Hepatocyte (in vitro differentiated cells): Measurements from ENCODE around the gene SEPTIN5. TPM values are rescaled to one million over a fixed set of nuclear protein-coding genes. Genes with fewer than 3 reads are reported as not detected.
A peak's percentile ranks its signal among the peaks of the same experiment; 100 is the strongest.

ENCODE experiments used
- DNase-seq: peaks from one replicate; pipeline ENCODE4 v3.0.0-alpha.2; 2016; ENCODE audit warnings: low spot score
- H2AFZ ChIP-seq: fragments of 200-600 bp; sonication (generic); 2 replicates; pipeline ENCODE4 v1.6.0; 2016; ENCODE audit warnings: antibody characterized with exemption, mild to moderate bottlenecking
- H3K27ac ChIP-seq: fragments of 200-600 bp; sonication (generic); 2 replicates; pipeline ENCODE4 v1.5.1; 2016; ENCODE audit warnings: mild to moderate bottlenecking
- H3K27me3 ChIP-seq: fragments of 200-600 bp; sonication (generic); 2 replicates; pipeline ENCODE4 v1.6.1; 2016
- H3K36me3 ChIP-seq: fragments of 200-600 bp; sonication (generic); replicated peaks from 2 replicates; pipeline ENCODE4 v1.5.1; 2016; ENCODE audit warnings: low read depth; ENCODE audit not compliant: insufficient read depth
- H3K4me1 ChIP-seq: fragments of 200-600 bp; sonication (generic); 2 replicates; pipeline ENCODE4 v1.5.1; 2016; ENCODE audit warnings: mild to moderate bottlenecking, moderate library complexity; ENCODE audit not compliant: insufficient read depth
- H3K4me2 ChIP-seq: fragments of 200-600 bp; sonication (generic); 2 replicates; pipeline ENCODE4 v1.6.0; 2016
- H3K4me3 ChIP-seq: fragments of 200-600 bp; sonication (generic); 2 replicates; pipeline ENCODE4 v1.5.1; 2016; ENCODE audit warnings: mild to moderate bottlenecking
- H3K79me2 ChIP-seq: fragments of 200-600 bp; sonication (generic); 2 replicates; pipeline ENCODE4 v1.6.0; 2017; ENCODE audit warnings: mild to moderate bottlenecking
- H3K9me2 ChIP-seq: fragments of 200-600 bp; sonication (generic); replicated peaks from 2 replicates; pipeline ENCODE4 v1.6.0; 2017; ENCODE audit warnings: mild to moderate bottlenecking; ENCODE audit not compliant: insufficient read depth
- H3K9me3 ChIP-seq: fragments of 200-600 bp; sonication (generic); 2 replicates; pipeline ENCODE4 v1.5.1; 2016; ENCODE audit warnings: low read depth, mild to moderate bottlenecking
- H4K20me1 ChIP-seq: fragments of 200-600 bp; sonication (generic); 2 replicates; pipeline ENCODE4 v1.6.0; 2016; ENCODE audit warnings: mild to moderate bottlenecking; ENCODE audit not compliant: insufficient read depth, poor library complexity, severe bottlenecking
- CTCF ChIP-seq: fragments of 200-600 bp; sonication (generic); IDR thresholded peaks from 2 replicates; pipeline ENCODE4 v1.5.1; 2016; ENCODE audit warnings: antibody characterized with exemption, mild to moderate bottlenecking; ENCODE audit not compliant: poor library complexity
- EZH2 ChIP-seq: fragments of 200-600 bp; sonication (generic); IDR thresholded peaks from 2 replicates; pipeline ENCODE4 v1.6.1; 2016; ENCODE audit warnings: antibody characterized with exemption, mild to moderate bottlenecking, borderline replicate concordance
- EZH2phosphoT487 ChIP-seq: fragments of 200-600 bp; sonication (generic); IDR thresholded peaks from one replicate; pipeline ENCODE4 v1.6.1; 2018; ENCODE audit warnings: antibody characterized with exemption, mild to moderate bottlenecking, low read depth, moderate library complexity; ENCODE audit not compliant: unreplicated experiment, severe bottlenecking
- WGBS: methylation state at CpG from one replicate; pipeline ENCODE4 v1.1.6; 2016; ENCODE audit warnings: low lambda C conversion rate; ENCODE audit errors: missing lambda C conversion rate; 5-methylcytosine and 5-hydroxymethylcytosine counted together
- polyA plus RNA-seq: library from polyadenylated mRNA; unstranded; fragments of >200 nt; fragmentation: Nextera tagmentation; extraction: Ambion mirVana; gene quantifications from 2 replicates; pipeline ENCODE4 v1.2.1, GENCODE V29; 2016
- total RNA-seq: library from RNA; depleted of rRNA; stranded (reverse); fragments of >200 nt; gene quantifications from 2 replicates; pipeline ENCODE4 v1.2.3, GENCODE V29; 2014

The SEPTIN5 gene
- total and polyA plus RNA-seq, 2 experiments from 2014 or later: 9.4 to 10.0 TPM

- H3K9me2 ChIP-seq: no peaks in the 10 kb centered on the region
- peaks cover 2% of the 10 kb centered on the region for H3K27me3 ChIP-seq
- no peak overlapping the region for H2AFZ ChIP-seq
- WGBS: 42% methylated on average over 14 of the region's 14 CpGs
- H3K79me2 ChIP-seq: no peaks in the 10 kb centered on the region
- H3K27ac ChIP-seq: no peak overlapping the region
- no peaks in the 10 kb centered on the region for H3K36me3 ChIP-seq
- no peaks in the 10 kb centered on the region for H3K4me1 ChIP-seq
- no peak overlapping the region for H3K4me3 ChIP-seq
- H4K20me1 ChIP-seq: no peaks in the 10 kb centered on the region
- no peak overlapping the region for H3K4me2 ChIP-seq
- no peak for DNase-seq
- TF ChIP-seq CTCF (peak; percentile 72), EZH2 (no peak), EZH2phosphoT487 (no peak)
- no peaks in the 10 kb centered on the region for H3K9me3 ChIP-seq
Measured at GRCh38 chr22:19679522-19680101, 34.7 kb upstream of the SEPTIN5 start.

- peaks cover 2% of the 10 kb centered on the region for H3K27me3 ChIP-seq
- DNase-seq: no peak
- H3K9me3 ChIP-seq: no peaks in the 10 kb centered on the region
- H3K36me3 ChIP-seq: no peaks in the 10 kb centered on the region
- H2AFZ ChIP-seq: no peak overlapping the region
- H4K20me1 ChIP-seq: no peaks in the 10 kb centered on the region
- no peaks in the 10 kb centered on the region for H3K9me2 ChIP-seq
- 93% methylated on average over 16 of the region's 16 CpGs for WGBS
- H3K4me2 ChIP-seq: no peak overlapping the region
- no peak overlapping the region for H3K4me3 ChIP-seq
- no peaks in the 10 kb centered on the region for H3K4me1 ChIP-seq
- no peaks in the 10 kb centered on the region for H3K79me2 ChIP-seq
- TF ChIP-seq EZH2 (no peak), CTCF (no peak), EZH2phosphoT487 (no peak)
- H3K27ac ChIP-seq: no peak overlapping the region
Measured at GRCh38 chr22:19680287-19680881, 33.9 kb upstream of the SEPTIN5 start.

- Histone ChIP-seq H3K4me2 (no peak overlapping the region), H2AFZ (no peak overlapping the region), H3K9me3 (no peaks in the 10 kb centered on the region), H3K4me1 (no peaks in the 10 kb centered on the region), H3K9me2 (no peaks in the 10 kb centered on the region), H3K4me3 (no peak overlapping the region), H3K27me3 (peaks cover 2% of the 10 kb centered on the region), H3K79me2 (no peaks in the 10 kb centered on the region), H4K20me1 (no peaks in the 10 kb centered on the region), H3K27ac (no peak overlapping the region), H3K36me3 (no peaks in the 10 kb centered on the region)
- DNase-seq: no peak
- 92% methylated on average over 11 of the region's 11 CpGs for WGBS
- TF ChIP-seq CTCF (no peak), EZH2phosphoT487 (no peak), EZH2 (no peak)
Measured at GRCh38 chr22:19680911-19681862, 33.1 kb upstream of the SEPTIN5 start.
